Suprapubic skin (tissue), 4 donors: ENCODE results near the gene MINDY4. TPM values are rescaled to one million over a fixed set of nuclear protein-coding genes. Genes with fewer than 3 reads are reported as not detected.

Source experiments
- DNase-seq, 2 donors: peaks; one replicate each; pipeline ENCODE4 v3.0.0-alpha.2; 2019; ENCODE audit warnings: low spot score in 2 of 2
- H3K27ac ChIP-seq: fragments of 200-600 bp; sonication (generic); one replicate; pipeline ENCODE4 v1.5.1; 2019
- H3K27me3 ChIP-seq: fragments of 200-600 bp; sonication (generic); one replicate; pipeline ENCODE4 v1.5.1; 2019
- H3K36me3 ChIP-seq: fragments of 200-600 bp; sonication (generic); one replicate; pipeline ENCODE4 v1.5.1; 2019
- H3K4me1 ChIP-seq: fragments of 200-600 bp; sonication (generic); one replicate; pipeline ENCODE4 v1.5.1; 2019
- H3K4me3 ChIP-seq: fragments of 200-600 bp; sonication (generic); one replicate; pipeline ENCODE4 v1.5.1; 2019; ENCODE audit warnings: mild to moderate bottlenecking
- H3K9me3 ChIP-seq: fragments of 200-600 bp; sonication (generic); one replicate; pipeline ENCODE4 v1.5.1; 2019
- EP300 ChIP-seq: sonication (generic); formaldehyde crosslinking; IDR thresholded peaks from one replicate; pipeline ENCODE4 v1.6.1; 2017; ENCODE audit warnings: antibody characterized with exemption
- POLR2A ChIP-seq, 2 donors: fragments of 450-650 bp; IDR thresholded peaks; one replicate each; pipeline ENCODE4 v1.6.1; 2017; ENCODE audit warnings: antibody characterized with exemption in 2 of 2, mild to moderate bottlenecking in 2 of 2, moderate library complexity in 2 of 2
- POLR2AphosphoS5 ChIP-seq, 3 donors: sonication (generic); formaldehyde crosslinking; IDR thresholded peaks; one replicate each; pipeline ENCODE4 v1.6.1; 2017; ENCODE audit warnings: antibody characterized with exemption in 3 of 3
- WGBS: methylation state at CpG from one replicate; pipeline ENCODE4 v1.1.5; 2018; 5-methylcytosine and 5-hydroxymethylcytosine counted together
- total RNA-seq, 4 donors: library from RNA; depleted of rRNA; stranded (reverse); fragments of >200 nt; gene quantifications; one replicate each; pipeline ENCODE4 v1.1.0, GENCODE V29; 2016
- TF ChIP-seq, protein P1 (sequence below), 2 donors: fragments of 200-600 bp in 1 of 2; fragments of 450-650 bp in 1 of 2; sonication (generic) in 1 of 2; IDR thresholded peaks; one replicate each; pipeline ENCODE4 v1.5.1; 2016 to 2019; ENCODE audit warnings: antibody characterized with exemption in 2 of 2, mild to moderate bottlenecking in 1 of 2, moderate library complexity in 1 of 2

MINDY4 gene
- total RNA-seq, result 10 to 100 TPM in 1 of 4 donors, 1 to 10 TPM in 3; 4.6 to 10.5 (median 6.1) TPM

DNA sequence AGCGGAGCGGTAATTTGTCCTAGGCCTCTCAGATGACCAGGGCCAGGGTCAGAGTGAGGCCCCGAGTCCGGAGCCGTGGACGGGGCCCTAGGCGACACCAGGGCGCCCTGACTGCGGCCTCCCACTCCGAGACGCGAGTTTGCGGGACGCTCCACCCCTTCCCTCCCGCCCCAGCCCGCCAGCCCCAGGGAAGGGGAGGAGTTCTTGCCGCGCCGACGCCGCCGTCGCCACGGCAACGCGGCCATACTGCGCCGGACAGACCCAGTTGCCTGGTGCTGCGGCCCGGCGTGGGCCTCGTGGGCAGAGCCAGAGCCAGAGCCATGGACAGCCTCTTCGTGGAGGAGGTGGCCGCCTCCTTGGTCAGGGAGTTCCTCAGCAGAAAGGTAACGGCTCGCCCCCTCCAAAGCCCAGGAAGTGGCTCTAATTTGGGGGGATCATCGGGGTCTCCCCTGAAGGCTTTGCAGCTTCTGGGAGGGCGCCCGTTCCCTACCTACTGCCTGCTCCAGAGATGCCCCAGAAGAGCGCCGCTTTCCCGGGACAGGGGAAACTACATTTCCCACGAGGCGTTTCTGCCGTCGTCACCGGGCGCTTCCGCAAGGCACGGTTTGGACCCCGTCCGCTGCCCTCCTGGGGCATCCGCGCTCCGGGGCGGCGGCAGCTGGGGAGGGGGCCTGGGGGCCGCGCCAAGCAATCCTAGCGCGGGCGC is at the start of gene MINDY4:
TSS of gene MINDY4 (plus strand) at position 244 of the 706 bp plus-strand sequence. CDS start at position 321, 77 bp downstream.
- no peak for TF ChIP-seq EP300
- TF ChIP-seq POLR2A (IDR thresholded peaks at IDR 0.05), result no peak
- TF ChIP-seq, protein P1, sequence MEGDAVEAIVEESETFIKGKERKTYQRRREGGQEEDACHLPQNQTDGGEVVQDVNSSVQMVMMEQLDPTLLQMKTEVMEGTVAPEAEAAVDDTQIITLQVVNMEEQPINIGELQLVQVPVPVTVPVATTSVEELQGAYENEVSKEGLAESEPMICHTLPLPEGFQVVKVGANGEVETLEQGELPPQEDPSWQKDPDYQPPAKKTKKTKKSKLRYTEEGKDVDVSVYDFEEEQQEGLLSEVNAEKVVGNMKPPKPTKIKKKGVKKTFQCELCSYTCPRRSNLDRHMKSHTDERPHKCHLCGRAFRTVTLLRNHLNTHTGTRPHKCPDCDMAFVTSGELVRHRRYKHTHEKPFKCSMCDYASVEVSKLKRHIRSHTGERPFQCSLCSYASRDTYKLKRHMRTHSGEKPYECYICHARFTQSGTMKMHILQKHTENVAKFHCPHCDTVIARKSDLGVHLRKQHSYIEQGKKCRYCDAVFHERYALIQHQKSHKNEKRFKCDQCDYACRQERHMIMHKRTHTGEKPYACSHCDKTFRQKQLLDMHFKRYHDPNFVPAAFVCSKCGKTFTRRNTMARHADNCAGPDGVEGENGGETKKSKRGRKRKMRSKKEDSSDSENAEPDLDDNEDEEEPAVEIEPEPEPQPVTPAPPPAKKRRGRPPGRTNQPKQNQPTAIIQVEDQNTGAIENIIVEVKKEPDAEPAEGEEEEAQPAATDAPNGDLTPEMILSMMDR (IDR thresholded peaks at IDR 0.05), result no peak
- no peak for TF ChIP-seq POLR2AphosphoS5 (IDR thresholded peaks at IDR 0.05)
- Histone ChIP-seq H3K4me1 (peaks cover 12% of the 10 kb centered on the region), H3K27ac (peak within 1 kb of the TSS; percentile 80), H3K36me3 (no peaks in the 10 kb centered on the region), H3K9me3 (no peaks in the 10 kb centered on the region), H3K27me3 (no peaks in the 10 kb centered on the region), H3K4me3 (peak within 1 kb of the TSS; percentile 77)
- 5% methylated on average over 29 of the region's 62 CpGs for WGBS
- peak; percentile 86 to 90 for DNase-seq

DNA sequence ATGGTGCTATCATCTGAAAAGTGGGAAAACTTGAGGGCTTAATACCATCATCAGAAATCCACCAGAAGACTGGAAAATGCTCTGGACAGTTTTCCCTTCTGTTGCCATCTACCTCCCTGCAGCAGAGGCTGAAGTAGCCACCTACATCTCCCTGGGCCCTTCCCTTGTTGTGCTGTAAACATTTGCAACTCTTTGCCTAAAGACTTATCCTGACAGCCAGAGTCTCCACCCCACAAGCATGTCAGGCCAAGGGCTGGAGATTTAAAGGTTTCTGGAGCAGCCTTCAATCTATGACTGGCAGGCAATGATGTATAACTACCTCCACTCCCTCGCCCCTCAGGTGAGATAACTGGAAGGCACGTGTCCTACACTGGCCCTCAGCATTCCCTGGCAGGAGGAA is 49.0 kb upstream of the MINDY4 start:
- no peak for DNase-seq
- no peaks in the 10 kb centered on the region for H3K4me1 ChIP-seq
- peaks cover 9% of the 10 kb centered on the region for H3K9me3 ChIP-seq
- 76% methylated on average over 2 of the region's 2 CpGs for WGBS
- no peaks in the 10 kb centered on the region for H3K36me3 ChIP-seq
- no peaks in the 10 kb centered on the region for H3K27me3 ChIP-seq
- no peak overlapping the region for H3K27ac ChIP-seq
- no peak overlapping the region for H3K4me3 ChIP-seq
- TF ChIP-seq EP300 (no peak), POLR2A (IDR thresholded peaks at IDR 0.05) (no peak), POLR2AphosphoS5 (IDR thresholded peaks at IDR 0.05) (no peak)
- TF ChIP-seq, protein P1 (IDR thresholded peaks at IDR 0.05), result no peak

DNA sequence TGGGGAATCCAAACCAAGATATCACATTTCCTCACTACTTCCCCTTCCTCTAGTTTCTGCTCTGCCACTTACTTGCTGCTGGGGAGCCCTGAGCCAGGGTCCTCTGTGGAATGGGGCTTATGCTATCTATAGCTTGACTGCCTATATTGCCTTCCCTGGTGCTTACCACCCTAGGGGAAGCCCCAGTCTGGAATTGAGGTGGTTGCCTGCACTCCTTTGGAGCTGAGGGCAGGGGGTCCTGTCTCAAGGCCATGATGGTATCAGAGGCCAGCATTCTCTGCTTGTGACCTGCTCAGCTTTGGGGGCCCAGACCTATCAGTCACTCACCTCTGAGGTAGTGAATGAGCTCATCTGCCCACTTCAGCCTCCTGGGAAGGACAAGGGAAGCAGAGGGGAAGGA is 48.5 kb upstream of the MINDY4 start:
- no peaks in the 10 kb centered on the region for H3K27me3 ChIP-seq
- TF ChIP-seq, protein P1 (IDR thresholded peaks at IDR 0.05), result no peak
- TF ChIP-seq EP300, result no peak
- no peaks in the 10 kb centered on the region for H3K36me3 ChIP-seq
- H3K27ac ChIP-seq, result no peak overlapping the region
- H3K4me1 ChIP-seq, result no peaks in the 10 kb centered on the region
- peaks cover 5% of the 10 kb centered on the region for H3K9me3 ChIP-seq
- DNase-seq, result no peak
- no peak overlapping the region for H3K4me3 ChIP-seq

DNA sequence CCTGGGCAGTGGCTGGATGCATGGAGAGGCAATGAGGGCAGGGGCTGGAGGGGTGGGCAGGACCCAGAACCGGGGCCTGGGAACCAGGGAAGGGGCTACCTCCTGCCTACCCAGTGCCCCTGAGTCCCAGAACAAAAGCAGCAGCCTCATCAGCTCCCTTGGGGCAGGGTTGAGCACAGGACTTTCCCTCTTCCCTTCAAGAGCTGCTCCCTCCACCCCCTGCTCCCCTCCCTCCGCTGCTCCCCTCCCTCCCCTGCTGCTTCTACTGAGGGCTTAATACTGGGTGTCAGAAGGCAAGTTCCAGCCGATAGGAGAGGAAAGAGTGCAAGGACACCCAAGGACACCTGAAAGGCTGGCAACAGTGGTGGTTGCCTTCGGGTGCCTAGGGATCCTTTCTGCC is 47.4 kb upstream of the MINDY4 start:
- WGBS, result 77% methylated on average over 4 of the region's 4 CpGs

DNA sequence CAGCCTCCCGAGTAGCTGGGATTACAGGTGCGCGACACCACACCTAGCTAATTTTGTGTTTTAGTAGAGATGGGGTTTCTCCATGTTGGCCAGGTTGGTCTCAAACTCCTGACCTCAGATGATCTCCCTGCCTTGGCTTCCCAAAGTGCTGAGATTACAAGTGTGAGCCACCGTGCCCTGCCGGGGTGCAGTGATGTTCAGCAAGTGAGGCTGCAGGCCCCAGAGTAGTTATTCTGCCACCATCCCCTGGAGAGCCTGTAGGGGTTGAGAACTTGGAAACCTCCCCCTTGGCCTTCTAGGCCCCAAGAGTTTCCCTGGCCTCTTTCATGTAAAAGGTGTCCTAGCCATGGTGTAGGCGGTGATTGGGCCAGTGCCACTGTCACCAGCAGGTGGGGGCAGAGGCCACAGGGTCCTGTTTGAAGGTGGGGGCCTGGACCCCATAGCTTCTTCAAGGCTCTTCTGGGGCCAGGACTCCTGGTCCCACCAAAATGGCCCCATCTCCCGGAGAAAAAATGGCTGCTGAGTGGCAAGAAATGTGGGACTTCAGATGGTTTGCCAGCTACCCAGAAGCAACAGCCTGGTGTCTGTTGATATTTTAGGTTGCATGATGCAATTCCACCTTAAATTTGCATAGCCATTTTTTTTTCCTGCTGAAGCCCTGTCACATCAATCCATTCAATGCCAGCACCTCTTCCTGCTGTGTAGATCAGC is 44.8 kb upstream of the MINDY4 start:
- H3K9me3 ChIP-seq, result no peaks in the 10 kb centered on the region
- no peak overlapping the region for H3K27ac ChIP-seq
- TF ChIP-seq EP300 (no peak), POLR2A (IDR thresholded peaks at IDR 0.05) (no peak), POLR2AphosphoS5 (IDR thresholded peaks at IDR 0.05) (no peak)
- TF ChIP-seq, protein P1 (IDR thresholded peaks at IDR 0.05), result no peak
- 93% methylated on average over 7 of the region's 7 CpGs for WGBS
- H3K4me1 ChIP-seq, result no peaks in the 10 kb centered on the region
- no peak for DNase-seq
- no peak overlapping the region for H3K4me3 ChIP-seq
- H3K36me3 ChIP-seq, result no peaks in the 10 kb centered on the region
- H3K27me3 ChIP-seq, result peaks cover 6% of the 10 kb centered on the region

More for the DNA sequence above, 47.4 kb upstream of the MINDY4 start:
- H3K4me3 ChIP-seq, result no peak overlapping the region
- H3K27me3 ChIP-seq, result no peaks in the 10 kb centered on the region
- TF ChIP-seq, protein P1 (IDR thresholded peaks at IDR 0.05), result no peak
- no peak for TF ChIP-seq EP300
- no peak for TF ChIP-seq POLR2AphosphoS5 (IDR thresholded peaks at IDR 0.05)
- no peak for TF ChIP-seq POLR2A (IDR thresholded peaks at IDR 0.05)
- H3K27ac ChIP-seq, result no peak overlapping the region
- H3K9me3 ChIP-seq, result no peaks in the 10 kb centered on the region
- no peaks in the 10 kb centered on the region for H3K36me3 ChIP-seq
- H3K4me1 ChIP-seq, result no peaks in the 10 kb centered on the region
- no peak for DNase-seq
